ENCODE data around the gene CAPZB.

The CAPZB gene

GRCh38 chr1:19432943-19433718, 52.2 kb downstream of the CAPZB start:
- no peaks in the 10 kb centered on the region for H3K9me3 ChIP-seq
- no peak for DNase-seq (ENCODE audit: low spot score in 2 of 2)
- 0 out of 2 replicates have a peak, but pooled peaks cover 7% of the 10 kb centered on the region for H3K36me3 ChIP-seq (replicated peaks)
- no peaks in the 10 kb centered on the region for H3K4me1 ChIP-seq
- H3K4me3 ChIP-seq: no peak overlapping the region
- no peaks in the 10 kb centered on the region for H3K27me3 ChIP-seq (ENCODE audit: low read depth)
- in situ Hi-C loops (cut with MboI; ENCODE audit: low sequenced_read_pairs): no loop called here

DNA sequence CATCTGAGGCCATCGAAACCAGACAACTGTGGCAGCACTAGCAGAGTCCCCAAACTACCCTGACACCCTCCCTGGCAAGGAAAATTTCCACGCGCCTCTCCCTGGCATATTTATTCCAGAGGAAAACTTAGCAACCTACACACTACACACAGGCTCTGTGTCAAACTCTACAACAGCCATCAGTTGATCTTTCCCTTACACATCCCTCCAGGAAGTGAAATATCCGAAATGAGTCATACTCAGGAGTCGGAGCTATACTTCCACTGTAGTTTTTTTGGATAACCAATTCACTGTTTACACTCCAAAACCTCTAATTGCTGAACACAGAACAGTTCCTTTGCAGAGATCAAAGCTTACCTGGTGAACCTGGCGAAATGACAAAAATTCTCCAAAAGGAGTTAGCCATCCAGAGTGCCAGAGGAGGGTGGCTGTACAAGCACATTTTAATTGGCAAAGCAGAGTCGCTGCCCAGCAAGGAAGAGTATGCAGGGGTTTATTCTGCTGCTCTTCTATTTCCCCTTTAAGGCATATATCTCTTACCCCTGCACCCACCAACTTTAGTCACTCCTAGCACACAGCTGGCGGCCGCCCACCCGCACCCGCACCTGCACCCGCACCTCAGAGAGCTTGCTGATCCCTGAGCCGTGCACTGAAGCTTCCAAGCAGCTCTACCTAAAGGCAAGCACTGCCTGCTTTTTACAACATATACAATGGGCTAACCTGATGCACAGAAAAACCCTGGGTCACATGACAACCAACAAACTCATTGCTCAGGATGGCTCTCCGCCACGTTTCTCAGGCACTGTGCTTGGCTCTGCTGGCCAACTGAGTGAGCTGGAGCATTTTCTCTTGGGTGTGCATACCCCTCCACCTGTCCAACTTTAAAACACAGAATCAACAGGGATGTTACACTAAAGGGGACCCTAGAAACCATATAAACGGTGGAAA, 54.9 kb downstream of the CAPZB start:
- peaks cover 9% of the 10 kb centered on the region for H3K4me1 ChIP-seq
- no peak for DNase-seq (ENCODE audit: low spot score in 2 of 2)
- in situ Hi-C loops (cut with MboI; ENCODE audit: low sequenced_read_pairs): no loop called here

GRCh38 chr1:19429611-19430010, 55.7 kb downstream of the CAPZB start:
- Histone ChIP-seq H3K27me3 (ENCODE audit: low read depth) (no peaks in the 10 kb centered on the region), H3K9me3 (no peaks in the 10 kb centered on the region), H3K36me3 (replicated peaks) (peaks cover 4% of the 10 kb centered on the region; the same call in 1 of the 2 replicates), H3K4me1 (peaks cover 9% of the 10 kb centered on the region), H3K4me3 (no peak overlapping the region)
- no peak for DNase-seq (ENCODE audit: low spot score in 2 of 2)
- in situ Hi-C loops (cut with MboI; ENCODE audit: low sequenced_read_pairs): no loop called here

More for the DNA sequence above, 54.9 kb downstream of the CAPZB start:
- Histone ChIP-seq H3K27me3 (ENCODE audit: low read depth) (no peaks in the 10 kb centered on the region), H3K4me3 (no peak overlapping the region), H3K9me3 (no peaks in the 10 kb centered on the region), H3K36me3 (replicated peaks) (peaks cover 4% of the 10 kb centered on the region; the same call in 1 of the 2 replicates)

- Histone ChIP-seq H3K4me3 (no peak overlapping the region), H3K9me3 (no peaks in the 10 kb centered on the region), H3K4me1 (peaks cover 9% of the 10 kb centered on the region), H3K36me3 (replicated peaks) (no peaks in the 10 kb centered on the region; the same call in 1 of the 2 replicates), H3K27me3 (ENCODE audit: low read depth) (no peaks in the 10 kb centered on the region)
- in situ Hi-C loops (cut with MboI; ENCODE audit: low sequenced_read_pairs): no loop called here
- DNase-seq (ENCODE audit: low spot score in 2 of 2): peak; percentile 12 to 27
These were observed 58.1 kb downstream of the CAPZB start for GRCh38 chr1:19427087-19427781.

- in situ Hi-C loops (cut with MboI; ENCODE audit: low sequenced_read_pairs): no loop called here
- Histone ChIP-seq H3K9me3 (no peaks in the 10 kb centered on the region), H3K27me3 (ENCODE audit: low read depth) (no peaks in the 10 kb centered on the region), H3K4me3 (no peak overlapping the region), H3K36me3 (replicated peaks) (no peaks in the 10 kb centered on the region; the same call in 1 of the 2 replicates), H3K4me1 (peaks cover 9% of the 10 kb centered on the region)
- DNase-seq (ENCODE audit: low spot score in 2 of 2): no peak
These were observed 58.8 kb downstream of the CAPZB start for GRCh38 chr1:19426294-19427086.

DNA sequence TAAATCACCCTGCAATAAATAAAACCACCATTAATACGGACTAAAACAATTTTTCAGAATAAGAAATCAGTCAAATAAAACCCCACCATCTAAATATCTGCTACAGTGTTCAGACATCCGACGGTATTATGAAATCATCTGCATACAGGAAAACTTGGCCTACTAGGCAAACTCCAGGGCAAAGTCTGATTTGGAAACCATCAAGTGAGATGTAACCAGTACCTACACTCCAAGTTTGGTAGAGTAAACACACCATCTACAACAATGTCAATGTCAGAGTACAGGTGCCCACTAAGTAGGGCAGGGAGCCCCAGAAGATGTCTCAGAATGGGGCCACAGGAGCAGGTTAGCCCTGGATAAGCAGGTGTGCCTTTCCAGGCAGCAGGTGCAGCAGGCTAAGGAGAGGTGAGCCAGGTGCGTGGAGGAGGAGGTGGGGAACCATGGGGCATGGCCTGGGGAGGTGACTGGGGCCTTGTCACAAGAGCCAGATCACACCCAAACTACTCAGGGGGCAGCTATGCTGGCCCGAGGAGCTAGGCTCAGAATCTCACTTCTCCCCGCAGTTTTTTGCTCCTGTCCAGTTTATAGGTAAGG, 59.6 kb downstream of the CAPZB start:
- Histone ChIP-seq H3K4me3 (no peak overlapping the region), H3K4me1 (peaks cover 9% of the 10 kb centered on the region), H3K27me3 (ENCODE audit: low read depth) (no peaks in the 10 kb centered on the region), H3K36me3 (replicated peaks) (no peaks in the 10 kb centered on the region; the same call in 1 of the 2 replicates), H3K9me3 (no peaks in the 10 kb centered on the region)
- DNase-seq (ENCODE audit: low spot score in 2 of 2): no peak
- in situ Hi-C loops (cut with MboI; ENCODE audit: low sequenced_read_pairs): no loop called here

DNA sequence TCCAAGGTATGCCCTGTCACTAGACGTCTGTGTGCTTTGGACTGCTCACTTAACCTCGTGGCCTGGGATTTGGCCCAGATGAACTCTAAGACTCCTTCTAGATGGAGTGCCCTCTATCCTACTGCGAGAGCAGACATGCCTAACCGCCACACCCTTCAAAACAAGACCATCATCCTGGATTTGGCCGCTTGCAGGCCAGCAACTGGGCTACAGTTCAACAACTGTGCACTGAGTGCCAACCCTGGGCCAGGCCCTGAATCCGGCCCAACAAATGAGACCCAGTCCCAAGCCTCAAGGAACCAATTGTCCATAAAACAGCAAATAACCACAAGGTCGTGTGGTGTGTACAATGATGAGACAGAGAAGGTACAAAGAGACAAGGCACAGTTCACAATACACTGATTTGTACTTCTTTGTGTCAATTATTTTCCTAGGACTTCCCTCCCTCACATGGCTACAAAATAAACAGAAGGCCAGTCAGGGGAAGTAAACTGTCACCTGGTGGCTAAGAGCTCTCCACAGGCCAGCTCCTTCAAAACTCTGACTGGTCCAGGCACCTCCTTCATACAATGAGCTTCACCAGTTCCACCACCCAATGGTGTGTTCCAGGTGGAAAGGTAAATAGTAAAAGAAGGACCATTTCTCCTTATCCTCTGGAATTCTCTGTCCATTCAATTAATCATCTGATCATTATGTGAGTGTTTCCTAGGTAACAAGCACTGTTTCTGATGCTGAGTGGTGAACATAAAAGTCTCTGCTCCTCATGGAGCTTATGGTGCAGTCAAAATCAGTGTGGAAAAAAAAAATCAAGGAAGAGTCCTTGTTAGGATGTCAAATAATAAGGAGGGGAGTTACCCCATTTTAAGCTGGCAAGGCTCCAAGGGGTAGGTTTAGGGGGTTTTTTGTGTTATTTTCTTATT, 60.4 kb downstream of the CAPZB start:
- no peak for DNase-seq (ENCODE audit: low spot score in 2 of 2)
- no peaks in the 10 kb centered on the region; the same call in 1 of the 2 replicates for H3K36me3 ChIP-seq (replicated peaks)
- in situ Hi-C loops (cut with MboI; ENCODE audit: low sequenced_read_pairs): no loop called here
- peaks cover 9% of the 10 kb centered on the region for H3K4me1 ChIP-seq
- no peaks in the 10 kb centered on the region for H3K27me3 ChIP-seq (ENCODE audit: low read depth)
- no peaks in the 10 kb centered on the region for H3K9me3 ChIP-seq
- no peak overlapping the region for H3K4me3 ChIP-seq

DNA sequence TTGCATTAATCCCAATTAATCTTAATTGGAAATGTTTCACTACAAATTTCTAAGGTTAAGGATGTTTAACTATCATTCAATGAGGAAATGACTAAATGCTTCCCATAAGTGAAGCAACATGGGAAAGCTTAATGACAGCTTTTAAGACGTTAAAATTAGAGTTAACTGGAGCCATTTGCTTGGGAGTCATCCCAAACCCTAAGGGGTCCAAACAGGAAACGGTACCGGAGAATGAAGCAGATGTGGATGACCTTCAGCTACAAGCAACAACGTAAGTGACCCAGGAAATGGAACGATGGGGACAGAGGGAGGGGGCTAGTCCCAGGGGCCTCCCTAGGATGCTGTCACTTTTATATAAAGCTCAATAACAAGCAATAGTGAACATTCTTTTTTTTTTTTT, 62.2 kb downstream of the CAPZB start:
- Histone ChIP-seq H3K27me3 (ENCODE audit: low read depth) (no peaks in the 10 kb centered on the region), H3K4me3 (no peak overlapping the region), H3K4me1 (peaks cover 9% of the 10 kb centered on the region), H3K9me3 (no peaks in the 10 kb centered on the region), H3K36me3 (replicated peaks) (peaks cover 14% of the 10 kb centered on the region)
- in situ Hi-C loops (cut with MboI; ENCODE audit: low sequenced_read_pairs): no loop called here
- no peak for DNase-seq (ENCODE audit: low spot score in 2 of 2)

- in situ Hi-C loops (cut with MboI; ENCODE audit: low sequenced_read_pairs): no loop called here
- DNase-seq (ENCODE audit: low spot score in 2 of 2): no peak
- Histone ChIP-seq H3K4me3 (no peak overlapping the region), H3K4me1 (no peaks in the 10 kb centered on the region), H3K36me3 (replicated peaks) (peaks cover 15% of the 10 kb centered on the region), H3K27me3 (ENCODE audit: low read depth) (no peaks in the 10 kb centered on the region), H3K9me3 (no peaks in the 10 kb centered on the region)
These were observed 64.0 kb downstream of the CAPZB start for GRCh38 chr1:19421365-19421764.

GRCh38 chr1:19420606-19421005, 64.7 kb downstream of the CAPZB start:
- DNase-seq (ENCODE audit: low spot score in 2 of 2): no peak
- in situ Hi-C loops (cut with MboI; ENCODE audit: low sequenced_read_pairs): no loop called here
- Histone ChIP-seq H3K4me3 (no peak overlapping the region), H3K27me3 (ENCODE audit: low read depth) (no peaks in the 10 kb centered on the region), H3K36me3 (replicated peaks) (peaks cover 15% of the 10 kb centered on the region), H3K4me1 (no peaks in the 10 kb centered on the region), H3K9me3 (no peaks in the 10 kb centered on the region)

DNA sequence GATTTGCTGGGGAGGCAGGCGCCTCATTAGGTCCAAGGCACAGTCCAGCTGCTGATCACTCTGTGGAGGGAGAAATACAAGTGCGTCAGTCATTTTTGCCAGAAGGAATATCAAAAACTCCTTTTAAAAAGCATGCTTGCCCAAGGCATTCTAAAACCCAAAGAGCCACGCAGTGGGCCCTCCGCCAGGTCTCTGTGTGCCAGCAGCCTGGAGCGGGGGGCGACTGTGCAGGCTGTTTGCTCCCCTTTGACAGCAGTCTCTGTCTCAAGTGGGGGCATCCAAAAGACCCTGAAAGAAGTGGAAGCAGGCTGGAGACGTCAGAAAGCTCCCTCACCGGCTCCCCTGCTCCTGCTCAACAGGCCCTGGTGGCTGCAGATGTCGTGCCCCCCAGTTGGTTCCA, 65.6 kb downstream of the CAPZB start:
- in situ Hi-C loops (cut with MboI; ENCODE audit: low sequenced_read_pairs): no loop called here
- Histone ChIP-seq H3K27me3 (ENCODE audit: low read depth) (no peaks in the 10 kb centered on the region), H3K4me3 (no peak overlapping the region), H3K9me3 (no peaks in the 10 kb centered on the region), H3K4me1 (no peaks in the 10 kb centered on the region), H3K36me3 (replicated peaks) (peaks cover 15% of the 10 kb centered on the region)
- no peak for DNase-seq (ENCODE audit: low spot score in 2 of 2)

GRCh38 chr1:19418503-19418971, 66.8 kb downstream of the CAPZB start:
- in situ Hi-C loops (cut with MboI; ENCODE audit: low sequenced_read_pairs): no loop called here
- Histone ChIP-seq H3K4me1 (no peaks in the 10 kb centered on the region), H3K27me3 (ENCODE audit: low read depth) (no peaks in the 10 kb centered on the region), H3K36me3 (replicated peaks) (peaks cover 15% of the 10 kb centered on the region), H3K4me3 (no peak overlapping the region), H3K9me3 (no peaks in the 10 kb centered on the region)
- DNase-seq (ENCODE audit: low spot score in 2 of 2): no peak

Measured in HAP-1 (cell line).